Rectal smooth muscle tissue (tissue), 1 donor: ENCODE results near the gene UQCC5.
A peak's percentile ranks its signal among the peaks of the same experiment; 100 is the strongest.

Experiments used
- H3K27ac ChIP-seq: one replicate; pipeline ENCODE4 v1.7.0; 2013; ENCODE audit warnings: low read depth, low read length, inconsistent platforms
- H3K27me3 ChIP-seq: one replicate; pipeline ENCODE4 v1.7.0; 2013; ENCODE audit warnings: low read length; ENCODE audit not compliant: control insufficient read depth, insufficient read depth
- H3K36me3 ChIP-seq: one replicate; pipeline ENCODE4 v1.7.0; 2013; ENCODE audit warnings: low read length; ENCODE audit not compliant: control insufficient read depth, insufficient read depth
- H3K4me1 ChIP-seq: one replicate; pipeline ENCODE4 v1.7.0; 2013; ENCODE audit warnings: low read length; ENCODE audit not compliant: control insufficient read depth, insufficient read depth
- H3K4me3 ChIP-seq: one replicate; pipeline ENCODE4 v1.7.0; 2013; ENCODE audit warnings: low read length
- H3K9ac ChIP-seq: one replicate; pipeline ENCODE4 v1.7.0; 2013; ENCODE audit warnings: low read length

UQCC5 gene

GRCh38 chr3:52527732-52528585 is 8.4 kb upstream of the UQCC5 start:
- no peaks in the 10 kb centered on the region for H3K4me1 ChIP-seq
- H3K36me3 ChIP-seq = peaks cover 2% of the 10 kb centered on the region
- no peaks in the 10 kb centered on the region for H3K27me3 ChIP-seq
- H3K4me3 ChIP-seq = no peak overlapping the region
- H3K27ac ChIP-seq = no peak overlapping the region
- H3K9ac ChIP-seq = no peak overlapping the region

DNA sequence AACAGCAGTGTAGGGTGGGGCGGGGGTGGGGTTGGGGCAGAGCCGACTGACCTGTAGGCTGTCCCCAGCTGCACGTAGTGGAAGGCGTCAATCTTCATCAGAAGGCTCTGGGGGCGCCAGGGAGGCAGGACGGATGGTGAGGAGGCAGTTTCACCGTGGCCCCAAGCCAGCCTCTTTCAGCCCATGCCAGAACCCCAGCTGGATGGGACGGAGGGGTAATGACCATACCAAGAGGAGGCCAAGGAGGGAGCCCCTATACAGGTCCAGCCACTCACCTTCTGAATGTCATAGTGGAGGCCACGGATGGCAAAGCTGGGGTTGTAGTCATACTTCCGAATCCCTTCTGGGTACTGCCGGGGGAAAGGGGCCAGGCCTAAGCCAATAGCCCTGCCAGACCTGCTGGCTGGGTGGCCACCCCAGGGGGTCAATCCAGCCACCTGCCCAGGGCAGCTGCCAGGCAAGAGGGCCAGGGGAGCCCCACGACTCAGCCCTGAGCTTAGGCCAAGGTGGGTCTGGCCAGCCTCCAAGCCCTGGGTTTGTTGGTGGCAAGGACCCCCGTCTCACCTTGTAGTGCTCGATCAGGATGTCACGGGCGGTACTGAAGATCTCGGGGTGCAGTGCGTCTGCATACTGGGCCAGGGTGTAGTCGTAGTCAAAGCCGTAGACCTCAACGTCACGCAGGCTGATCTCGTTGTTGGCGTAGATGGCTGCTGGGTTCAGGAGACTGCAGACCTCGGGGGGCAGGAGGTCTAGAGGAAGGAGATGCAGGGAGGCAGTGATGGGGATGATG is 7.6 kb upstream of the UQCC5 start:
- no peak overlapping the region for H3K9ac ChIP-seq
- H3K27ac ChIP-seq = no peak overlapping the region
- H3K4me1 ChIP-seq = no peaks in the 10 kb centered on the region
- no peaks in the 10 kb centered on the region for H3K27me3 ChIP-seq
- peaks cover 2% of the 10 kb centered on the region for H3K36me3 ChIP-seq
- H3K4me3 ChIP-seq = no peak overlapping the region

DNA sequence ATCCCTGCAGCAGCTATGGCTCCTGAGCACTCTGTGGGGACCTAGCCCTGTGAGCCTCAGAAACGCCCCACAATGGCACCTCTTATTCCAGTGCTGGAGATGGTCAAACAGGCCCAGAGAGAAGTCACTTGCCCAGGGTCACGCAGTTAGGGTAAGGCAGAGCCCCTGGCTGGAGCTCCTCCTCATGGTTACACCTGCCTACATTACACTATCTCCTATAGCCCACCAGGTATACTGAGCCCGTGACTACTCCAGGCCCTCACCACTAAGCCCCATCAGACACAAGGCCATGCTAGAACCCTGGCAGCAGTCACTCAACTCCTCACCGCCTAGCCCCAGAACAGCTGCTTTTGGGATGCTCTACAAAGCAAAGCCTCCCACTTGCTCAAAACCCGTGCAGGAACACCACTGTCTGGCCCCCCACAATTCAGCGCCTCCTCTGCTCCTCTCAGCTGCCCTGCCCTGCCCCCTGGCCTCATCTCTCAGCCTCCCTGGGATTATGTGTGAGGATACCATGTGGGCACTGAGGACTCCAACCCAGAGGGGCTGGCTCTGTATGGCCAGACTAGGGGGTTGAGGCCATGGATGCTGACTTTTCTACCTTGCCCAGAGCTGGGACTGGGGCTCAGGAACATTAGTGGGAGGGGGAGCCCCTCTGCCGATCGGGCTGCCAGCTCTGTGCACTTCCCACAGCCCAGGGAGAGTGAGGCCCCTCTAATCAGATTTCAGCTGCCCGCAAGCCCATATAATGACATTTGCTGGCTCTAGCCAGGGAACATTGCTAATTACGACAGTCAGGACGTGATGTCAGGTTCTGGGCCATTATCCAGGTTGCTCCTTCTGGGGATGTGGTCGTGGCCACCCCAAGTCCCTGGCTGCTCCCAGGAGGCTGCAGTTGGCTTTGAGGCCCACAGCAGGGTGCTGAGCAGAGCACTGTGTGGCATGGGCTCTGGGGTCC is 6.8 kb upstream of the UQCC5 start:
- Histone ChIP-seq H3K36me3 (peaks cover 2% of the 10 kb centered on the region), H3K27me3 (no peaks in the 10 kb centered on the region), H3K4me1 (no peaks in the 10 kb centered on the region), H3K9ac (no peak overlapping the region), H3K27ac (no peak overlapping the region), H3K4me3 (no peak overlapping the region)

GRCh38 chr3:52530918-52531826 is 5.2 kb upstream of the UQCC5 start:
- Histone ChIP-seq H3K36me3 (peaks cover 2% of the 10 kb centered on the region), H3K27me3 (no peaks in the 10 kb centered on the region), H3K4me1 (peaks cover 2% of the 10 kb centered on the region), H3K9ac (no peak overlapping the region), H3K27ac (no peak overlapping the region), H3K4me3 (no peak overlapping the region)

GRCh38 chr3:52531860-52532516 is 4.4 kb upstream of the UQCC5 start:
- Histone ChIP-seq H3K27ac (no peak overlapping the region), H3K4me1 (peaks cover 2% of the 10 kb centered on the region), H3K4me3 (no peak overlapping the region), H3K27me3 (no peaks in the 10 kb centered on the region), H3K36me3 (peaks cover under 1% of the 10 kb centered on the region), H3K9ac (no peak overlapping the region)

DNA sequence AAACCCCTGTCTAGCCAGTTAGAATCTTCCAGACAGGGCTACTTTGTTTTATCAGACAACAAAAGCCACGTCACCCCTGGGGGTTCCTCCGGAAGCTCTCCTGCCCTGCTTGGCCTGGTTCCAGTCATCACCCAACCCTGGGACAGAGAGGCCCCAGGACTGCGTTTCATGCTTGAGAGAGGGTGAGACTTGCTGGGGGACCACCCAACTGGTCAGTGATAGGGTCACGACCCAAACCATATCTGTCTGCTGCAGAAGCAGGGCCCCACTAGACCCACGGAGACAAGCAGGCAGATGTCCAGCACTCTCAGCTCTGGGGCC is 3.9 kb upstream of the UQCC5 start:
- peaks cover 6% of the 10 kb centered on the region for H3K4me1 ChIP-seq
- H3K36me3 ChIP-seq = no peaks in the 10 kb centered on the region
- peak overlapping the region; percentile 23 for H3K4me3 ChIP-seq
- H3K27me3 ChIP-seq = no peaks in the 10 kb centered on the region
- H3K9ac ChIP-seq = no peak overlapping the region
- H3K27ac ChIP-seq = no peak overlapping the region

- peak overlapping the region; percentile 23 for H3K4me3 ChIP-seq
- no peaks in the 10 kb centered on the region for H3K36me3 ChIP-seq
- H3K27ac ChIP-seq = no peak overlapping the region
- H3K27me3 ChIP-seq = no peaks in the 10 kb centered on the region
- no peak overlapping the region for H3K9ac ChIP-seq
- peaks cover 11% of the 10 kb centered on the region for H3K4me1 ChIP-seq
These were observed 3.4 kb upstream of the UQCC5 start for GRCh38 chr3:52532838-52533622.

GRCh38 chr3:52533623-52534280 is 2.7 kb upstream of the UQCC5 start, which contains the start of gene NT5DC2:
TSS of gene NT5DC2 (minus strand) at chr3:52533857. CDS start at chr3:52533737, 120 bp downstream.
- H3K27ac ChIP-seq = peak within 1 kb of the TSS; percentile 67
- H3K27me3 ChIP-seq = no peaks in the 10 kb centered on the region
- H3K4me1 ChIP-seq = peaks cover 15% of the 10 kb centered on the region
- H3K9ac ChIP-seq = no peak within 1 kb of the TSS
- H3K4me3 ChIP-seq = peak within 1 kb of the TSS; percentile 69
- no peaks in the 10 kb centered on the region for H3K36me3 ChIP-seq

GRCh38 chr3:52534281-52535183 is 1.9 kb upstream of the UQCC5 start:
- Histone ChIP-seq H3K27ac (peak overlapping the region; percentile 67), H3K36me3 (no peaks in the 10 kb centered on the region), H3K4me1 (peaks cover 16% of the 10 kb centered on the region), H3K4me3 (peak overlapping the region; percentile 69), H3K27me3 (no peaks in the 10 kb centered on the region), H3K9ac (no peak overlapping the region)
